ENCODE data around the gene ZNF555. TPM values are rescaled to one million over a fixed set of nuclear protein-coding genes. Genes with fewer than 3 reads are reported as not detected.

The ZNF555 gene
- total and polyA plus RNA-seq, 9 of the 15 experiments (the other 6 are each of a cell fraction or from before 2014, with no cell fraction given): 2.0 to 6.7 (median 5.4) TPM

DNA sequence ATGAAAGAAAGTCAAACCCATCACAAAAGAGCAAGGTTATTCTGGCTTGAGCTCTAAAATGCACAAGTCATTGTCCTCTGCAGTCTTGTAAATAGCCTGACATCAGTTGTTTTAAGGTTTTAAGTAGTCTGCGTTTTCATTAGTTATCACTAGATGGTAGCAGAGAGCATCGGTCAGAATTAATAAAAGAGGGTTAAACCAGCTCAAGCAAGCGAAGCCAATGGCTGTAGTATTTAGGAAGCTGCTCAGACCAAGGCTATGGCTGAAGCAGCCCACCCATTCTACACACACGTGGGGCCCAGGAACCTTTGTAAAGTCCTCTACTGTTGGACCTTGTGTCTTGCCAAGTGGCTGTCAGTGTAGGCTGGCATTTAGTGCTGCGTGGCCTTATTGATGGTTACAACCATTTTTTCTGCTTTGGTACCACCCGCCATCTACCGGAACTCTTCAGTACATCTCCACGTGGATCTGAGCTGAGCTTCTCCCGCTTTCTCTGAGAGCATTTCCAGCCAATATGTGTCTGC is 46.2 kb downstream of the ZNF555 start (continued):
- TF ChIP-seq, protein P1, sequence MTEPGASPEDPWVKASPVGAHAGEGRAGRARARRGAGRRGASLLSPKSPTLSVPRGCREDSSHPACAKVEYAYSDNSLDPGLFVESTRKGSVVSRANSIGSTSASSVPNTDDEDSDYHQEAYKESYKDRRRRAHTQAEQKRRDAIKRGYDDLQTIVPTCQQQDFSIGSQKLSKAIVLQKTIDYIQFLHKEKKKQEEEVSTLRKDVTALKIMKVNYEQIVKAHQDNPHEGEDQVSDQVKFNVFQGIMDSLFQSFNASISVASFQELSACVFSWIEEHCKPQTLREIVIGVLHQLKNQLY (CRISPR knock-in tag; conservative IDR thresholded peaks at IDR 0.05): no peak
- no peak for TF ChIP-seq MCM5 (IDR thresholded peaks at IDR 0.05; ENCODE audit: low read depth)
- TF ChIP-seq CXXC5 (CRISPR knock-in tag; IDR thresholded peaks at IDR 0.05): no peak
- no peak for TF ChIP-seq RFX7 (CRISPR knock-in tag; IDR thresholded peaks at IDR 0.05)
- TF ChIP-seq, protein P2, sequence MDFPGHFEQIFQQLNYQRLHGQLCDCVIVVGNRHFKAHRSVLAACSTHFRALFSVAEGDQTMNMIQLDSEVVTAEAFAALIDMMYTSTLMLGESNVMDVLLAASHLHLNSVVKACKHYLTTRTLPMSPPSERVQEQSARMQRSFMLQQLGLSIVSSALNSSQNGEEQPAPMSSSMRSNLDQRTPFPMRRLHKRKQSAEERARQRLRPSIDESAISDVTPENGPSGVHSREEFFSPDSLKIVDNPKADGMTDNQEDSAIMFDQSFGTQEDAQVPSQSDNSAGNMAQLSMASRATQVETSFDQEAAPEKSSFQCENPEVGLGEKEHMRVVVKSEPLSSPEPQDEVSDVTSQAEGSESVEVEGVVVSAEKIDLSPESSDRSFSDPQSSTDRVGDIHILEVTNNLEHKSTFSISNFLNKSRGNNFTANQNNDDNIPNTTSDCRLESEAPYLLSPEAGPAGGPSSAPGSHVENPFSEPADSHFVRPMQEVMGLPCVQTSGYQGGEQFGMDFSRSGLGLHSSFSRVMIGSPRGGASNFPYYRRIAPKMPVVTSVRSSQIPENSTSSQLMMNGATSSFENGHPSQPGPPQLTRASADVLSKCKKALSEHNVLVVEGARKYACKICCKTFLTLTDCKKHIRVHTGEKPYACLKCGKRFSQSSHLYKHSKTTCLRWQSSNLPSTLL (IDR thresholded peaks at IDR 0.05): no peak
- TF ChIP-seq FUS (optimal IDR thresholded peaks at IDR 0.05; ENCODE audit: low read depth, low read length): no peak
- no peak for TF ChIP-seq CHD2 (IDR thresholded peaks at IDR 0.05; ENCODE audit: low read depth, low read length)
- TF ChIP-seq U2AF2 (optimal IDR thresholded peaks at IDR 0.05; ENCODE audit: low read depth, low read length): no peak
- no peak for TF ChIP-seq ZBTB17 (CRISPR knock-in tag; IDR thresholded peaks at IDR 0.05)
- TF ChIP-seq, protein P3, sequence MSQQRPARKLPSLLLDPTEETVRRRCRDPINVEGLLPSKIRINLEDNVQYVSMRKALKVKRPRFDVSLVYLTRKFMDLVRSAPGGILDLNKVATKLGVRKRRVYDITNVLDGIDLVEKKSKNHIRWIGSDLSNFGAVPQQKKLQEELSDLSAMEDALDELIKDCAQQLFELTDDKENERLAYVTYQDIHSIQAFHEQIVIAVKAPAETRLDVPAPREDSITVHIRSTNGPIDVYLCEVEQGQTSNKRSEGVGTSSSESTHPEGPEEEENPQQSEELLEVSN (IDR thresholded peaks at IDR 0.05; ENCODE audit: borderline replicate concordance in 1 of 2, extremely low read depth in 1 of 2, insufficient read depth in 1 of 2, insufficient read length in 1 of 2, low read depth in 1 of 2, low read length in 1 of 2, poor library complexity in 1 of 2, severe bottlenecking in 1 of 2): peak; percentile 86 to 93
- TF ChIP-seq IRF2 (CRISPR knock-in tag; IDR thresholded peaks at IDR 0.05): no peak
- 0 out of 2 replicates have a peak, but pooled peaks have one; percentile 11 for TF ChIP-seq ESRRA (IDR thresholded peaks at IDR 0.05; ENCODE audit: borderline replicate concordance, low read depth)
- peak; percentile 17; the same call in 1 of the 2 replicates for TF ChIP-seq FOXK1 (CRISPR knock-in tag; IDR thresholded peaks at IDR 0.05; ENCODE audit: borderline replicate concordance)
- no peak for TF ChIP-seq ZNF780A (CRISPR knock-in tag; IDR thresholded peaks at IDR 0.05)
- TF ChIP-seq ZNF584 (CRISPR knock-in tag; IDR thresholded peaks at IDR 0.05; ENCODE audit: low read depth): no peak
- TF ChIP-seq PRMT5 (CRISPR knock-in tag; IDR thresholded peaks at IDR 0.05): no peak
- TF ChIP-seq ZNF384 (IDR thresholded peaks at IDR 0.05; ENCODE audit: low read depth, low read length): no peak
- TF ChIP-seq, protein P4, sequence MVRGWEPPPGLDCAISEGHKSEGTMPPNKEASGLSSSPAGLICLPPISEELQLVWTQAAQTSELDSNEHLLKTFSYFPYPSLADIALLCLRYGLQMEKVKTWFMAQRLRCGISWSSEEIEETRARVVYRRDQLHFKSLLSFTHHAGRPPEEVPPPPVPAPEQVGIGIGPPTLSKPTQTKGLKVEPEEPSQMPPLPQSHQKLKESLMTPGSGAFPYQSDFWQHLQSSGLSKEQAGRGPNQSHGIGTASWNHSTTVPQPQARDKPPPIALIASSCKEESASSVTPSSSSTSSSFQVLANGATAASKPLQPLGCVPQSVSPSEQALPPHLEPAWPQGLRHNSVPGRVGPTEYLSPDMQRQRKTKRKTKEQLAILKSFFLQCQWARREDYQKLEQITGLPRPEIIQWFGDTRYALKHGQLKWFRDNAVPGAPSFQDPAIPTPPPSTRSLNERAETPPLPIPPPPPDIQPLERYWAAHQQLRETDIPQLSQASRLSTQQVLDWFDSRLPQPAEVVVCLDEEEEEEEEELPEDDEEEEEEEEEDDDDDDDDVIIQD (CRISPR knock-in tag; IDR thresholded peaks at IDR 0.05): no peak
- TF ChIP-seq POU5F1 (IDR thresholded peaks at IDR 0.05; ENCODE audit: borderline replicate concordance, low read depth, low read length, partially characterized antibody): no peak
- no peak for TF ChIP-seq ELF2 (CRISPR knock-in tag; IDR thresholded peaks at IDR 0.05)
- peak; percentile 51; the same call in 1 of the 2 replicates for TF ChIP-seq SP1 (CRISPR knock-in tag; IDR thresholded peaks at IDR 0.05)
- peak; percentile 52 for TF ChIP-seq MAFG (tag; conservative IDR thresholded peaks at IDR 0.05)
- no peak for TF ChIP-seq NR2C2 (CRISPR knock-in tag; IDR thresholded peaks at IDR 0.05)
- 0 out of 2 replicates have a peak, but pooled peaks have one; percentile 20 for TF ChIP-seq NR2C2 (tag; IDR thresholded peaks at IDR 0.05)

Data from K562 (cell line).